Muscle of leg (tissue), 11 donors: Measurements from ENCODE around the gene HDHD5. TPM values are rescaled to one million over a fixed set of nuclear protein-coding genes. Genes with fewer than 3 reads are reported as not detected.

Experiments used
- DNase-seq: peaks from one replicate; pipeline ENCODE4 v3.0.0; 2013
- H3K27ac ChIP-seq: one replicate; pipeline ENCODE4 v1.5.1; 2013; ENCODE audit warnings: mild to moderate bottlenecking, low read length, control low read depth
- H3K27me3 ChIP-seq: one replicate; pipeline ENCODE4 v1.6.1; 2013; ENCODE audit warnings: low read length; ENCODE audit not compliant: control insufficient read depth, insufficient read depth
- H3K36me3 ChIP-seq: one replicate; pipeline ENCODE4 v1.6.1; 2013; ENCODE audit warnings: low read length; ENCODE audit not compliant: control insufficient read depth, insufficient read depth
- H3K4me1 ChIP-seq: one replicate; pipeline ENCODE4 v1.6.1; 2013; ENCODE audit warnings: low read length; ENCODE audit not compliant: control insufficient read depth, insufficient read depth
- H3K4me3 ChIP-seq: one replicate; pipeline ENCODE4 v1.5.1; 2013; ENCODE audit warnings: low read length, control low read depth
- H3K9me3 ChIP-seq: replicated peaks from 2 replicates; pipeline ENCODE4 v1.6.1; 2013; ENCODE audit warnings: low read depth, low read length; ENCODE audit not compliant: control insufficient read depth
- WGBS: methylation state at CpG from one replicate; pipeline ENCODE4 v1.1.5; 2013; ENCODE audit warnings: missing lambda C conversion rate; ENCODE audit not compliant: insufficient coverage; 5-methylcytosine and 5-hydroxymethylcytosine counted together
- polyA plus RNA-seq, 8 donors: library from polyadenylated mRNA; unstranded; fragments of 120-200 nt; gene quantifications; one replicate each; pipeline versions ENCODE4 v1.2.1 to v1.2.3, GENCODE V29; 2013; ENCODE audit warnings: inconsistent platforms in 1 of 8, low replicate concordance in 1 of 8; ENCODE audit not compliant: insufficient read length in 8 of 8, insufficient read depth in 1 of 8
- total RNA-seq: library from RNA; stranded (reverse); fragments of 120-200 nt; gene quantifications from one replicate; pipeline ENCODE4 v1.2.4, GENCODE V29; 2013

Gene HDHD5
- total and polyA plus RNA-seq, 9 donors = 35.7 to 50.0 (median 46.0) TPM

DNA sequence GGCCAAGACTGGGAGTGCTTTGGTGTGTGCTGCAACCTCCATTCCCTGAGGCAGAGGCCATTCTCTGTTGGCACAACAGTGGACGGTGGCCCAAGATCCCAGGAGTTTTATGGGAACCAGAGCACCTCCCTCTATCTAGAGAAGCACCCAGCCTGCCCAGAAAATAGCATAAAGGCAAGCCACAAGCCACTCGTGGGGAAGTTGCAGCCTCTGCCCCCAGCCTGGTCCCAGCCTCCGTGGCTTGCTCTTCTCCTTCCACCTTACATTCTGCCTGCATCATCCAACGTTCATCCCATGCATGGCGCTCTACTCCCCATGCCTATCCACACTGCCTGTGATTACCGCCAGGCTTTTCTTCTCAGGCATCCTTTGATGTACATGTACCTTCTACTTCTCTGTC, 58.5 kb downstream of the HDHD5 start:
- WGBS = 76% methylated on average over 5 of the region's 6 CpGs
- Histone ChIP-seq H3K27me3 (no peaks in the 10 kb centered on the region), H3K9me3 (no peaks in the 10 kb centered on the region), H3K4me3 (no peak overlapping the region), H3K36me3 (peaks cover 35% of the 10 kb centered on the region), H3K27ac (no peak overlapping the region), H3K4me1 (no peaks in the 10 kb centered on the region)
- no peak for DNase-seq

DNA sequence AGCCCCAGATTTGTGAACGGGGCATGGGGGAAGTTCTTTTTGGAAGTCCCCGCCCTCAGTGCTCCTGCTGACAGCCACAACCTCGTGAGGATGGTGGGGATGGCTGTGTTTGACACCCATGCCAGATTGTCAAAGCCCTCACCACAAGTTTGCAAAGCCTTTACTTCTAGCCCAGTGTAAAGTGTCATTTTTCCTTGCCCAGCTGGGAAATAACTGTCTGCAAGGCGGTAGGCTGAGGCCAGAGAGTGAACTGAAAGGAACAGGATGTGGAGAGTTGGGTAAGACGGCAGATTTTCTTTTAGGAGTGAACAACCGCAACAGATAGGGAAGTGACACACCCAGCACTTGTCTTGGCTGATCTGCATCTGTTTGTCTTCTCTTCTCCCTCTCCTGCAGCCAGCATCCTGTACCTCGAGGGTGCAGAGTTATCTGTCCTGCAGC, 60.7 kb downstream of the HDHD5 start:
- DNase-seq = peak; percentile 47
- no peaks in the 10 kb centered on the region for H3K27me3 ChIP-seq
- H3K4me1 ChIP-seq = no peaks in the 10 kb centered on the region
- no peaks in the 10 kb centered on the region for H3K9me3 ChIP-seq
- no peak overlapping the region for H3K4me3 ChIP-seq
- no peak overlapping the region for H3K27ac ChIP-seq
- H3K36me3 ChIP-seq = peaks cover 26% of the 10 kb centered on the region
- WGBS = 56% methylated on average over 3 of the region's 7 CpGs

DNA sequence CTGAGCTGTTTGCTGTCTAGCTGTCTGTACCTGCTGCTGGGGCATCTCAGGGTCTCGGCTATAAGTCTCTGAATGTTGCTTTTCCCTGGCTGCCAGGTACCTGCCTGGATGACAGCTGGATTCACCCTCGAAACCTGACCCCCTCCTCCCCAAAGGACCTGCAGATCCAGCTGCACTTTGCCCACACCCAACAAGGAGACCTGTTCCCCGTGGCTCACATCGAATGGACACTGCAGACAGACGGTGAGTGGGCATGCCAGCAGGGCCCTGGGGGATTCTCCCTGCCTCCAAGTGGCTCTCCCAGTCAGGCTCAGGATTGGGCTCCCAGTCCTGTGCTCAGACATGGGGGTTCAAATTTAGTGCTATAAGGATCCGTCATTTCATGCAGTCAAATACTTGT, 61.4 kb downstream of the HDHD5 start:
- 91% methylated on average over 5 of the region's 6 CpGs for WGBS
- Histone ChIP-seq H3K4me3 (no peak overlapping the region), H3K4me1 (no peaks in the 10 kb centered on the region), H3K9me3 (no peaks in the 10 kb centered on the region), H3K36me3 (peaks cover 26% of the 10 kb centered on the region), H3K27me3 (no peaks in the 10 kb centered on the region), H3K27ac (no peak overlapping the region)
- DNase-seq = no peak

DNA sequence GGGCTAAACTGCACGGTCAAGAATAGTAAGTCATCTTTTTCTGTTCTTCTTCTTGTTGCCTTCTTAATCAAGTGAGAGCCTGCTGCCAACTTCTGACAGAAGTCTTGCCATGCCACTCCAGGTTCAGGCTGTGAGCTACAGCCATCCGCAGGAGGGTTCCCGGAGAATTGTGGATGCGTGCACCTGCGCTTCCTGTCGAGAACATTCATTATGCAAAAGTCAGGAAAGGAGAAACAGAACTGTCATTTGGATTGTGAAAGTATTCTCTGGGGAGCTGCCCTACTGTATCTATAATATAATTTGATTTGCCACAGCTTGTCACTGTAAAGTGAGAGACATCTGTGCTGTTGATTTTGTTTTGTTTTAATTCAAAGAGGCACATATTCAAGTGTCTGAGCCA, 62.0 kb downstream of the HDHD5 start:
- H3K27ac ChIP-seq = no peak overlapping the region
- no peaks in the 10 kb centered on the region for H3K9me3 ChIP-seq
- H3K4me1 ChIP-seq = no peaks in the 10 kb centered on the region
- no peak for DNase-seq
- H3K4me3 ChIP-seq = no peak overlapping the region
- H3K36me3 ChIP-seq = peaks cover 23% of the 10 kb centered on the region
- no peaks in the 10 kb centered on the region for H3K27me3 ChIP-seq
- WGBS = 17% methylated on average over 1 of the region's 6 CpGs

DNA sequence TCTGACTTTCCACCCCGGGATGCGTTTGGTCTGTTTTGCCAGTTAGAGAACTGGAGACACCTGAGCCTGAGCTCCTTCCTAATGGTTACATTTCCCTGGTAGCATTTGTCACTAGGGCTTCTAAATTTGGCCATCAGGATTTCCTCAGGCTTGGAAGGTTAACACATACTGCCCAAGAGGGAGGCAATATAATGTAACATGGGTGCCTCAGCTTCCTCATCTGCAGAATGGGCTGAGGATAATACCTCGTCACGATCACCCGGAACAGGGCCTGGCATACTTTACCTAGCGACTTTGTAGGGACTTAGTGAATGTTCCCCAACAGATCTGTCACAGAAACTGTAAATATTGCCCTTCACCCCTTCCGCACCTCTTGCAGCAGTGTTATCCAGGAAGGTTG, 63.0 kb downstream of the HDHD5 start:
- Histone ChIP-seq H3K4me1 (no peaks in the 10 kb centered on the region), H3K9me3 (no peaks in the 10 kb centered on the region), H3K27ac (no peak overlapping the region), H3K4me3 (no peak overlapping the region), H3K36me3 (peaks cover 17% of the 10 kb centered on the region), H3K27me3 (no peaks in the 10 kb centered on the region)
- 98% methylated on average over 6 of the region's 7 CpGs for WGBS
- DNase-seq = no peak

DNA sequence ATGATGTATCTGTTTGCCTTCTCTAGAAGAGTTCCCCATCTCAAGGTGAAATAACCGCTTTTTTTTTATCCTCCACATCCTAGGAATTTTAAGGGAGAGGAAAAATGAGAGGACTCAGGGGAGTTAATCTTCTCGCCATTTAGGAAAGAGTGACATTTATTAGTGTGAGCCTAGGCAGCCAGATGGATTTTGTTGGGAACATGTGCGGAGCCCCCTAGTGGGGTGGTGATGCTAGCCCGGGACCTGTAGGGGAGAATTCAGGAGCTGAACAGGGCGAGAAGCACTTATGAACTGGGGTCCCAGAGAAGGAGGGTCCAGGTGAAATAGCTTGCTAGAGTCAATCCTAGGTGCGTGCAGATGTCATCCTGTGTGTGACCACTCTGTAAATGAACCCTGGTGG, 63.5 kb downstream of the HDHD5 start:
- WGBS = 63% methylated on average over 2 of the region's 6 CpGs
- no peak for DNase-seq
- H3K36me3 ChIP-seq = peaks cover 17% of the 10 kb centered on the region
- H3K27ac ChIP-seq = no peak overlapping the region
- H3K9me3 ChIP-seq = no peaks in the 10 kb centered on the region
- H3K27me3 ChIP-seq = no peaks in the 10 kb centered on the region
- no peak overlapping the region for H3K4me3 ChIP-seq
- H3K4me1 ChIP-seq = no peaks in the 10 kb centered on the region

DNA sequence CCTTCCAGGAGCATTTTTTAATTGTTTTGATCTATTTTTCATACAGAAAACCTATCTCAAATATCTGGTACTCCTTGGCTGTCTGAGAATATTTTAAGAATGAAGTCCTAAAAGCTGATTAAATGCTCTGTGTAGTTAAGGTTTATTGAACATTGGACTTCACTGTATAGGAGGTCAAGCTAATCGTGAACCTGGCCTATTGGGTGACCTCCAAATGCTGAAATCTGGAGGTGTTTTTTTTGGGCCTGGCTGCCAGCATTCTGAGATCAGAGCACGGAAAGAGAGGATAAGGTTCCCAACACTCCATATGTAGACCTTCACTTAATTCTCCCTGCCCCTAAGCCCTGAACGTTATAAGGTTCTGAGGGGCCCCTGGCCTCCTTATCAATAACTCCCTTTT, 66.0 kb downstream of the HDHD5 start:
- no peaks in the 10 kb centered on the region for H3K4me1 ChIP-seq

DNA sequence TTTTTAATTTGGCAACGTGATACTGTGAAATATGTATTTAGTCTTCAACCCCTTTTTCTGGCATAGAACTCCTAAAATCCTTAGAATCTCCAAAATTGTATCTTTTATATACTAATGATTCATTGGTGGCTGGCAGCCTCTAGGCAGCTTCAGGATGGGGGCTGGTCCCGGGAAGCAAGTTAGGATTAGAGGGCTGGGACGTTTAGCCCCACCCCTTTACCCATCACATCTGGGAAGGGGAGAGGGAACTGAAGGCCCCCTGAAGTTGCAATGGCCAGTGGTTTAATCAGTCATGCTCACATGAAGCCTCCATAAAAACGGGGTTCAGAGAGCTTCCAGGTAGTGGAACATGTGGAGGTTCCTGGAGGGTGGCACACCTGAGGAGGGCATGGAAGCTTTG, 67.2 kb downstream of the HDHD5 start:
- no peaks in the 10 kb centered on the region for H3K4me1 ChIP-seq
- no peaks in the 10 kb centered on the region for H3K36me3 ChIP-seq
- DNase-seq = no peak
- peaks cover 3% of the 10 kb centered on the region for H3K27me3 ChIP-seq
- H3K9me3 ChIP-seq = no peaks in the 10 kb centered on the region
- H3K4me3 ChIP-seq = no peak overlapping the region
- WGBS = no CpG with 5 or more reads among the region's 4 CpGs
- no peak overlapping the region for H3K27ac ChIP-seq

More for the DNA sequence above, 66.0 kb downstream of the HDHD5 start:
- Histone ChIP-seq H3K9me3 (no peaks in the 10 kb centered on the region), H3K36me3 (peaks cover under 1% of the 10 kb centered on the region), H3K27ac (no peak overlapping the region), H3K27me3 (no peaks in the 10 kb centered on the region), H3K4me3 (no peak overlapping the region)
- WGBS = 83% methylated on average over 2 of the region's 3 CpGs
- DNase-seq = no peak

DNA sequence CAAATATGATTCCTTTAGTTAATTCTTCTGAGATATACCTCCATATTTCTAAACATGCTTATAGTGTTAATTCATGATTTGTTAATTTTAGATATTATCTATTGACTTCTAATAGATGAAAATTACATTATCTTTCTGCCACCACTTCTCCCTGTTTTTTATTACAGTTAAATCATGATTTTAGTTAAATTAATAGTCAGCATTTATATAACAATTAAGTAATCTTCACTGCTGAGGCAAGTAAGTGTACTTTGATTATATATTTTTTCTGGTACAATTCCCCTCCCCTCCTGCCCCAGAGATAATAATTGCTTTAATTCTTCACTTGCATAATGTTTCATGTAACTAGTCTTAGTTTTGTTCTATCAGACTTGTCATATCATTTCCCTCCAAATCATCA, 68.5 kb downstream of the HDHD5 start:
- Histone ChIP-seq H3K4me3 (no peak overlapping the region), H3K27me3 (peaks cover 12% of the 10 kb centered on the region), H3K27ac (no peak overlapping the region), H3K36me3 (no peaks in the 10 kb centered on the region), H3K4me1 (peaks cover 4% of the 10 kb centered on the region), H3K9me3 (no peaks in the 10 kb centered on the region)
- DNase-seq = no peak
